ENCODE data around the gene TPRG1. TPM values are rescaled to one million over a fixed set of nuclear protein-coding genes. Genes with fewer than 3 reads are reported as not detected.
A peak's percentile ranks its signal among the peaks of the same experiment; 100 is the strongest.

TPRG1 gene
- total RNA-seq, 1 donor from 2014 or later = 11.6 TPM

DNA sequence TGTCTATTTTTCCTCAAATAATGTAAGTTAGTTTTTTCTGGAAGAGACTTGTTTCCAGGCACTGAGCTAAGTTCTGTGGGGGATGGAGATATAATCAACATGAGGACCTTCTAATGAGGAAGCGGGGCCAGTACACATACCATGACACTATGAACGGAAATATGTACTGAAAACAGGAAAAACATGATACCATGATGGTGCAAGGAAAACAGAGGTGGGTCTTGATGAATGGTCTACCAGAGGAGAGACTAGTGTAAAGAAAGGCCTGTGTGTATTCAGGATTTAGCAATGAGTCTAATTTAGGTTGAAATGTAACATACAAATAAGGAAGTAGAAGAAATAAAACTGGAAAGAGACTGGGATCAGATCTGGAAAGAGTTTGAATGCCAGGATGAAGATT, 38.9 kb upstream of the TPRG1 start:
- Mint-ChIP-seq H3K36me3 (peaks cover 4% of the 10 kb centered on the region), H3K4me1 (ENCODE audit: unreplicated experiment) (peaks cover 5% of the 10 kb centered on the region), H3K4me3 (peak overlapping the region; percentile 0), H3K27ac (peak overlapping the region; percentile 83), H3K9me3 (peaks cover 5% of the 10 kb centered on the region), H3K27me3 (no peaks in the 10 kb centered on the region)
- TF ChIP-seq, protein P1, sequence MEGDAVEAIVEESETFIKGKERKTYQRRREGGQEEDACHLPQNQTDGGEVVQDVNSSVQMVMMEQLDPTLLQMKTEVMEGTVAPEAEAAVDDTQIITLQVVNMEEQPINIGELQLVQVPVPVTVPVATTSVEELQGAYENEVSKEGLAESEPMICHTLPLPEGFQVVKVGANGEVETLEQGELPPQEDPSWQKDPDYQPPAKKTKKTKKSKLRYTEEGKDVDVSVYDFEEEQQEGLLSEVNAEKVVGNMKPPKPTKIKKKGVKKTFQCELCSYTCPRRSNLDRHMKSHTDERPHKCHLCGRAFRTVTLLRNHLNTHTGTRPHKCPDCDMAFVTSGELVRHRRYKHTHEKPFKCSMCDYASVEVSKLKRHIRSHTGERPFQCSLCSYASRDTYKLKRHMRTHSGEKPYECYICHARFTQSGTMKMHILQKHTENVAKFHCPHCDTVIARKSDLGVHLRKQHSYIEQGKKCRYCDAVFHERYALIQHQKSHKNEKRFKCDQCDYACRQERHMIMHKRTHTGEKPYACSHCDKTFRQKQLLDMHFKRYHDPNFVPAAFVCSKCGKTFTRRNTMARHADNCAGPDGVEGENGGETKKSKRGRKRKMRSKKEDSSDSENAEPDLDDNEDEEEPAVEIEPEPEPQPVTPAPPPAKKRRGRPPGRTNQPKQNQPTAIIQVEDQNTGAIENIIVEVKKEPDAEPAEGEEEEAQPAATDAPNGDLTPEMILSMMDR (conservative IDR thresholded peaks at IDR 0.05) = no peak
- no peak for DNase-seq (ENCODE audit: extremely low spot score, unreplicated experiment)

DNA sequence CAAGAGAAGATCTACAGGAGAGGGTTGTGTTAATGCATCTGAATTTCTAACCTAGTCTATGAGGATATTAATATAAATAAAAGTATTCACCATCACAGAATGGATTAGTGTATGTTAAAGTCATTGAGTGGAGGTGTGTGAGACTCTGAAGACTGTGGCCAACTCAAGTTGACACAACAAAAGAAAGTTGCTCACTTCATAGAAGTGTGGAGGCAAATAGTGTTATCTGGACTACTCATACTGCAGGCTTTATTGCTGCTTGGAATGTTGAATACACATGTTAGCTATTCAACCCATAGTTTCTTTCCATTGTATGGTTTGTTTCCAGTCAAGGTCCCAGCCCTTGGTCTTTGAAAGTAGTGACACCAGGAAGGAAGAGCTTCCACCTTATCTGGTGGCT, 38.0 kb upstream of the TPRG1 start:
- DNase-seq (ENCODE audit: extremely low spot score, unreplicated experiment) = no peak
- Mint-ChIP-seq H3K9me3 (peaks cover 5% of the 10 kb centered on the region), H3K36me3 (peaks cover 4% of the 10 kb centered on the region), H3K27me3 (no peaks in the 10 kb centered on the region), H3K27ac (peak overlapping the region; percentile 83), H3K4me3 (no peak overlapping the region), H3K4me1 (ENCODE audit: unreplicated experiment) (peaks cover 5% of the 10 kb centered on the region)
- TF ChIP-seq, protein P1 (conservative IDR thresholded peaks at IDR 0.05) = no peak

DNA sequence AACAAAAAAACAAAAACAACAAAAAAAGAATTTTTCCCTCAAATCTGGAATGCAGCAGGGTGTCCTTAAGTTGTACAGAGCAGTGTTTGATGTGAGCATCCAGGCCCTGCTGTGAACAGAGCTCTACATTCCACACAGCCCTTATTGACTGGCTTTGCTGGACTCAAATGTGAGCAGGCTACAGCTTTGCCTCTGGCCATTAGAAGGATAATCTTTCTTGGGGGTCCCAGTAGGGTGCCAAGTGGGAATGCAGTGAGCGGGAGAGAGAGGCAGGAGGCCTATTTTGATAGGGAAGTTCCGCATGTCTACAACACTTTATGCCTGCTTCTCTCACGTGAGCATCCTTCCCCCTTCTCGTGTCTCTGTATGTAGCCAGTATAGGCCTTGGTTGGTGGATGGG, 34.4 kb upstream of the TPRG1 start:
- Mint-ChIP-seq H3K27me3 (peaks cover 8% of the 10 kb centered on the region), H3K9me3 (peaks cover 5% of the 10 kb centered on the region), H3K4me1 (ENCODE audit: unreplicated experiment) (peaks cover 5% of the 10 kb centered on the region), H3K27ac (no peak overlapping the region), H3K36me3 (peaks cover 4% of the 10 kb centered on the region), H3K4me3 (no peak overlapping the region)
- TF ChIP-seq, protein P1 (conservative IDR thresholded peaks at IDR 0.05) = no peak
- no peak for DNase-seq (ENCODE audit: extremely low spot score, unreplicated experiment)

DNA sequence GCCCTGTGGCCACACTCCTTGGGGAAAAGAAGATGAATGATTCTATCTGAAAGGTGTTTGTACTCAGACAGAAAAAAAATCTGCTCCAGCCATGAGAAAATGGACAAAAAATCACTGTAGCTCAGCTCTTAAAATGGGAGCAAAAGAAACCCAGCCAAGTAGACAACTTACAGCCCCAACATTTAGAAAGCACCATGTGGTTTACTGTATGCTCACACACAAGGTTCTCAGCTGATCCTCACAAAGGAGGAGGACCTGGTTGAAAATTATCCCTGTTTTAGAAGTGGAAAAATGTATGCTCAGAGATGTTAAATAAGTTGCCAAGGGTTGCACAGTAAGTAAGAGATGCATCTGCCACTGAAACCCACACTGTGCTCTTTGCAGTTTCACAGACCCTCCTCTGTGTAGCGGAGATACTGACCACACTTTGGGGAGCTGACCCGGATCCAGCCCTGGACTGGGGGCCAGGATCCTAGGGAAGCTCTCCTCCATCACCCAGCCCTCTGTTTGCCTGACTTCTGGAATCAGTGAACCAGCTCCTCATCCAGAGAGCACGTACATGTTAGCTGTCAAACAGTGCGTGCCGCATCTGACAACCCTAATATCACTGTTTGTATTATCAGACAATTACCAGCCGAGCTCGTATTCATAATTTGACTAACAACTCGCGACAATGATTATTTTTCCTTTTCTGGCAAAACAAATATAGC, 32.7 kb upstream of the TPRG1 start:
- Mint-ChIP-seq H3K27ac (no peak overlapping the region), H3K4me3 (no peak overlapping the region), H3K27me3 (peaks cover 8% of the 10 kb centered on the region), H3K36me3 (no peaks in the 10 kb centered on the region), H3K9me3 (no peaks in the 10 kb centered on the region), H3K4me1 (ENCODE audit: unreplicated experiment) (no peaks in the 10 kb centered on the region)
- DNase-seq (ENCODE audit: extremely low spot score, unreplicated experiment) = no peak
- TF ChIP-seq, protein P1 (conservative IDR thresholded peaks at IDR 0.05) = no peak

DNA sequence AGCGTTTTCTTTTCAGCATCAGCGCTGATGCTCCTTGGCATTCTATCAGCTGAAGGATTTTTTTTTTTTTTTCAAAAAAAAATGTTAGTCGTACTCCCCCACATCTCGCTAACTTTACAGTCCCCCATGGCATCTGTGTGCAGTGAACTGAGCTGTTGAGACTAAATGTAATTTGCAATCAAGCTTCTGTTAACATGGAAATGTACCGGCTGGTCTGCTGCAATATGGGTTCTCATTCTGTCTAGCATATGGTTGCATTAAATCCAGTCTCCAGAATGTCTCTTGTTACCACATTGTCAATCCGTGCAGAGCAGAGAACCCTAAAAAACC, 32.2 kb upstream of the TPRG1 start:
- no peaks in the 10 kb centered on the region for H3K9me3 Mint-ChIP-seq
- peaks cover 8% of the 10 kb centered on the region for H3K27me3 Mint-ChIP-seq
- no peaks in the 10 kb centered on the region for H3K4me1 Mint-ChIP-seq (ENCODE audit: unreplicated experiment)
- TF ChIP-seq, protein P1 (conservative IDR thresholded peaks at IDR 0.05) = no peak
- H3K36me3 Mint-ChIP-seq = no peaks in the 10 kb centered on the region
- no peak for DNase-seq (ENCODE audit: extremely low spot score, unreplicated experiment)
- no peak overlapping the region for H3K27ac Mint-ChIP-seq
- no peak overlapping the region for H3K4me3 Mint-ChIP-seq
